GM20431 (cell line): ENCODE results near the gene PPP2R3A.
"Not testable (repeated sequence)": the region's sequence is repeated elsewhere in the genome, so short reads cannot be mapped to it uniquely, and the experiment has no call there.

Experiments
- in situ Hi-C: fragments of 300-500 bp; cut with MseI, MboI; formaldehyde crosslinking; loops from one replicate; pipeline ENCODE4 v1.15.0; 2020; ENCODE audit warnings: low sequenced_read_pairs; ENCODE audit not compliant: unreplicated experiment

The PPP2R3A gene

GRCh38 chr3:135965506-135966270, at the start of gene PPP2R3A:
Gene PPP2R3A, plus strand, starts transcription at chr3:135965728. Its CDS starts 35,771 bp downstream, at chr3:136001499.
- in situ Hi-C loops = no loop called here

- in situ Hi-C loops = no loop called here
Measured at GRCh38 chr3:135916310-135916709, 49.2 kb upstream of the PPP2R3A start.

- in situ Hi-C loops = no loop called here
Measured at GRCh38 chr3:135917076-135917475, 48.5 kb upstream of the PPP2R3A start.

- in situ Hi-C loops = no loop called here
Measured at GRCh38 chr3:135917927-135918597, 47.5 kb upstream of the PPP2R3A start.

GRCh38 chr3:135918600-135918999, 46.9 kb upstream of the PPP2R3A start:
- in situ Hi-C loops = no loop called here

GRCh38 chr3:135920275-135920674, 45.3 kb upstream of the PPP2R3A start:
- in situ Hi-C loops = no loop called here

- in situ Hi-C loops = no loop called here
Measured at GRCh38 chr3:135922903-135923250, 42.7 kb upstream of the PPP2R3A start.

GRCh38 chr3:135924506-135924905, 41.0 kb upstream of the PPP2R3A start:
- in situ Hi-C loops = no loop called here

GRCh38 chr3:135926664-135927063, 38.9 kb upstream of the PPP2R3A start:
- in situ Hi-C loops = no loop called here

- in situ Hi-C loops = no loop called here
Measured at GRCh38 chr3:135927155-135927554, 38.4 kb upstream of the PPP2R3A start.

- in situ Hi-C loops = no loop called here
Measured at GRCh38 chr3:135929670-135930069, 35.9 kb upstream of the PPP2R3A start.

- in situ Hi-C loops = no loop called here
Measured at GRCh38 chr3:135930255-135930654, 35.3 kb upstream of the PPP2R3A start.

- in situ Hi-C loops = not testable (repeated sequence)
Measured at GRCh38 chr3:135935171-135935570, 30.4 kb upstream of the PPP2R3A start.

- in situ Hi-C loops = not testable (repeated sequence)
Measured at GRCh38 chr3:135937766-135938165, 27.8 kb upstream of the PPP2R3A start.

- in situ Hi-C loops = no loop called here
Measured at GRCh38 chr3:135944831-135945230, 20.7 kb upstream of the PPP2R3A start.

GRCh38 chr3:135950941-135951340, 14.6 kb upstream of the PPP2R3A start:
- in situ Hi-C loops = no loop called here

GRCh38 chr3:135964160-135964955, 1.2 kb upstream of the PPP2R3A start:
- in situ Hi-C loops = no loop called here

GRCh38 chr3:135965129-135965505, 411 bp upstream of the PPP2R3A start:
- in situ Hi-C loops = no loop called here

- in situ Hi-C loops = no loop called here
Measured at GRCh38 chr3:135966271-135966961, 888 bp downstream of the PPP2R3A start.

- in situ Hi-C loops = no loop called here
Measured at GRCh38 chr3:135966962-135967274, 1.4 kb downstream of the PPP2R3A start.

GRCh38 chr3:135967867-135968266, 2.3 kb downstream of the PPP2R3A start:
- in situ Hi-C loops = no loop called here
